Measurements from ENCODE around the gene TMEM174.

The TMEM174 gene

GRCh38 chr5:73131711-73132425 lies 41.1 kb upstream of the TMEM174 start:
- no peak overlapping the region for H3K4me3 ChIP-seq (ENCODE audit: control insufficient read depth, low read depth, low read length)
- no peak for TF ChIP-seq CTCF (conservative IDR thresholded peaks at IDR 0.05; ENCODE audit: control insufficient read depth, insufficient read depth, low read depth, low read length)
- DNase-seq (ENCODE audit: low read depth), result no peak

GRCh38 chr5:73132759-73133158 lies 40.2 kb upstream of the TMEM174 start:
- H3K4me3 ChIP-seq (ENCODE audit: control insufficient read depth, low read depth, low read length), result no peak overlapping the region
- no peak for TF ChIP-seq CTCF (conservative IDR thresholded peaks at IDR 0.05; ENCODE audit: control insufficient read depth, insufficient read depth, low read depth, low read length)
- DNase-seq (ENCODE audit: low read depth), result no peak

- TF ChIP-seq CTCF (conservative IDR thresholded peaks at IDR 0.05; ENCODE audit: control insufficient read depth, insufficient read depth, low read depth, low read length), result no peak
- no peak for DNase-seq (ENCODE audit: low read depth)
- no peak overlapping the region for H3K4me3 ChIP-seq (ENCODE audit: control insufficient read depth, low read depth, low read length)
Observed at GRCh38 chr5:73135021-73135420, 38.0 kb upstream of the TMEM174 start.

GRCh38 chr5:73135429-73136054 lies 37.5 kb upstream of the TMEM174 start:
- peak; percentile 63 for TF ChIP-seq CTCF (conservative IDR thresholded peaks at IDR 0.05; ENCODE audit: control insufficient read depth, insufficient read depth, low read depth, low read length)
- H3K4me3 ChIP-seq (ENCODE audit: control insufficient read depth, low read depth, low read length), result no peak overlapping the region
- DNase-seq (ENCODE audit: low read depth), result peak; percentile 58

- no peak overlapping the region for H3K4me3 ChIP-seq (ENCODE audit: control insufficient read depth, low read depth, low read length)
- TF ChIP-seq CTCF (conservative IDR thresholded peaks at IDR 0.05; ENCODE audit: control insufficient read depth, insufficient read depth, low read depth, low read length), result no peak
- DNase-seq (ENCODE audit: low read depth), result no peak
Observed at GRCh38 chr5:73136055-73136562, 36.9 kb upstream of the TMEM174 start.

GRCh38 chr5:73137563-73138530 lies 35.1 kb upstream of the TMEM174 start:
- DNase-seq (ENCODE audit: low read depth), result no peak
- no peak for TF ChIP-seq CTCF (conservative IDR thresholded peaks at IDR 0.05; ENCODE audit: control insufficient read depth, insufficient read depth, low read depth, low read length)
- no peak overlapping the region for H3K4me3 ChIP-seq (ENCODE audit: control insufficient read depth, low read depth, low read length)
